Endodermal cell (in vitro differentiated cells): ENCODE data around the gene TMEM40. TPM values are rescaled to one million over a fixed set of nuclear protein-coding genes. Genes with fewer than 3 reads are reported as not detected.
"Not testable (repeated sequence)": the region's sequence is repeated elsewhere in the genome, so short reads cannot be mapped to it uniquely, and the experiment has no call there.

Experiments
- DNase-seq: peaks from one replicate; pipeline ENCODE4 v3.0.0-alpha.2; 2017
- H3K27ac ChIP-seq: 2 replicates; pipeline ENCODE4 v1.5.1; 2013; ENCODE audit warnings: mild to moderate bottlenecking, low read depth, low read length, moderate library complexity
- H3K27me3 ChIP-seq: 2 replicates; pipeline ENCODE4 v1.6.1; 2013; ENCODE audit warnings: mild to moderate bottlenecking, low read length, moderate library complexity; ENCODE audit not compliant: insufficient read depth, control insufficient read depth, poor library complexity, severe bottlenecking
- H3K36me3 ChIP-seq: 2 replicates; pipeline ENCODE4 v1.7.0; 2013; ENCODE audit warnings: mild to moderate bottlenecking, low read length, moderate library complexity; ENCODE audit not compliant: control insufficient read depth, insufficient read depth
- H3K4me1 ChIP-seq: one replicate; pipeline ENCODE4 v1.7.0; 2013; ENCODE audit warnings: low read length; ENCODE audit not compliant: control insufficient read depth, insufficient read depth
- H3K4me3 ChIP-seq: 2 replicates; pipeline ENCODE4 v1.5.1; 2013; ENCODE audit warnings: mild to moderate bottlenecking, low read length, moderate library complexity
- H3K9ac ChIP-seq: 2 replicates; pipeline ENCODE4 v1.6.1; 2013; ENCODE audit warnings: mild to moderate bottlenecking, low read length, moderate library complexity; ENCODE audit not compliant: poor library complexity, severe bottlenecking; ENCODE audit errors: extremely low read depth
- H3K9me3 ChIP-seq: 2 replicates; pipeline ENCODE4 v1.6.1; 2013; ENCODE audit warnings: mild to moderate bottlenecking, low read length, moderate library complexity; ENCODE audit not compliant: control insufficient read depth
- H3K27ac Mint-ChIP-seq: 2 replicates; pipeline ENCODE4 v1.8.0; 2020; ENCODE audit warnings: mixed read lengths
- H3K27me3 Mint-ChIP-seq: 2 replicates; pipeline ENCODE4 v1.8.0; 2021; ENCODE audit warnings: mild to moderate bottlenecking, mixed read lengths; ENCODE audit not compliant: insufficient read depth
- H3K36me3 Mint-ChIP-seq: 2 replicates; pipeline ENCODE4 v1.8.0; 2020; ENCODE audit warnings: low read depth, mixed read lengths
- H3K4me1 Mint-ChIP-seq: 2 replicates; pipeline ENCODE4 v1.8.0; 2020; ENCODE audit warnings: mixed read lengths
- H3K4me3 Mint-ChIP-seq: 2 replicates; pipeline ENCODE4 v1.8.0; 2020; ENCODE audit warnings: mild to moderate bottlenecking, moderate library complexity, mixed read lengths
- H3K9me3 Mint-ChIP-seq: 2 replicates; pipeline ENCODE4 v1.8.0; 2020; ENCODE audit warnings: mild to moderate bottlenecking, mixed read lengths
- CTCF ChIP-seq: fragments of 200-600 bp; sonication (generic); conservative IDR thresholded peaks from 2 replicates; pipeline ENCODE4 v1.5.0; 2021; ENCODE audit warnings: antibody characterized with exemption, mild to moderate bottlenecking
- WGBS, 2 experiments: methylation state at CpG; one replicate each; pipeline versions ENCODE4 v1.1.5 to v1.1.7; 2013; ENCODE audit warnings: missing lambda C conversion rate in 2 of 2, mixed read lengths in 1 of 2; ENCODE audit not compliant: insufficient coverage in 1 of 2, insufficient read length in 1 of 2; 5-methylcytosine and 5-hydroxymethylcytosine counted together
- total RNA-seq, 2 donors: library from RNA; stranded (reverse); fragmentation: NEBNext Ultra II Directional in 1 of 2; extraction: Animal tissue kit (Norgen Biotek cat#: 25700) in 1 of 2; gene quantifications; 2 replicates in 1 of 2; 3 replicates in 1 of 2; pipeline ENCODE4 v1.2.1, GENCODE V29; 2021

TMEM40 gene
- total RNA-seq, 2 donors from 2014 or later: not detected

GRCh38 chr3:12705981-12706380 is 53.1 kb downstream of the TMEM40 start:
- H3K36me3 ChIP-seq: no peaks in the 10 kb centered on the region
- no peaks in the 10 kb centered on the region for H3K4me1 ChIP-seq
- Mint-ChIP-seq H3K4me1 (peaks cover 4% of the 10 kb centered on the region), H3K4me3 (no peak overlapping the region), H3K27me3 (peaks cover 3% of the 10 kb centered on the region), H3K9me3 (no peaks in the 10 kb centered on the region), H3K27ac (no peak overlapping the region), H3K36me3 (no peaks in the 10 kb centered on the region)
- WGBS, 2 experiments: 80 to 85% methylated on average over 1 of the region's 1 CpG
- H3K27me3 ChIP-seq: no peaks in the 10 kb centered on the region
- DNase-seq: no peak
- H3K27ac ChIP-seq: no peak overlapping the region
- no peaks in the 10 kb centered on the region for H3K9me3 ChIP-seq
- no peak for TF ChIP-seq CTCF
- H3K9ac ChIP-seq: no peak overlapping the region
- H3K4me3 ChIP-seq: no peak overlapping the region

- Mint-ChIP-seq H3K27me3 (peaks cover 3% of the 10 kb centered on the region), H3K4me1 (peaks cover 4% of the 10 kb centered on the region), H3K27ac (no peak overlapping the region), H3K9me3 (no peaks in the 10 kb centered on the region), H3K36me3 (no peaks in the 10 kb centered on the region), H3K4me3 (no peak overlapping the region)
- 91 to 98% methylated on average over 6 of the region's 6 CpGs for WGBS, 2 experiments
- no peak for TF ChIP-seq CTCF
- no peaks in the 10 kb centered on the region for H3K36me3 ChIP-seq
- H3K27me3 ChIP-seq: no peaks in the 10 kb centered on the region
- H3K27ac ChIP-seq: no peak overlapping the region
- DNase-seq: no peak
- no peaks in the 10 kb centered on the region for H3K4me1 ChIP-seq
- H3K9ac ChIP-seq: no peak overlapping the region
- no peaks in the 10 kb centered on the region for H3K9me3 ChIP-seq
- no peak overlapping the region for H3K4me3 ChIP-seq
Observed at GRCh38 chr3:12705374-12705926, 53.6 kb downstream of the TMEM40 start.

- TF ChIP-seq CTCF: no peak
- Mint-ChIP-seq H3K4me3 (no peak overlapping the region), H3K36me3 (no peaks in the 10 kb centered on the region), H3K9me3 (no peaks in the 10 kb centered on the region), H3K27me3 (peaks cover 3% of the 10 kb centered on the region), H3K4me1 (peaks cover 6% of the 10 kb centered on the region), H3K27ac (no peak overlapping the region)
- no peak overlapping the region for H3K27ac ChIP-seq
- no peaks in the 10 kb centered on the region for H3K27me3 ChIP-seq
- H3K9ac ChIP-seq: no peak overlapping the region
- WGBS, 2 experiments: 92 to 93% methylated on average over 3 of the region's 3 CpGs
- no peaks in the 10 kb centered on the region for H3K36me3 ChIP-seq
- no peaks in the 10 kb centered on the region for H3K9me3 ChIP-seq
- DNase-seq: no peak
- no peak overlapping the region for H3K4me3 ChIP-seq
- no peaks in the 10 kb centered on the region for H3K4me1 ChIP-seq
Observed at GRCh38 chr3:12702501-12702900, 56.6 kb downstream of the TMEM40 start.

GRCh38 chr3:12701601-12702000 is 57.5 kb downstream of the TMEM40 start:
- not testable (repeated sequence) for H3K4me1 Mint-ChIP-seq, H3K9me3 Mint-ChIP-seq, H3K27me3 Mint-ChIP-seq, H3K27me3 ChIP-seq, DNase-seq, H3K4me3 ChIP-seq, H3K27ac ChIP-seq, H3K9me3 ChIP-seq, H3K4me1 ChIP-seq, H3K27ac Mint-ChIP-seq, H3K36me3 Mint-ChIP-seq, H3K36me3 ChIP-seq, H3K4me3 Mint-ChIP-seq, H3K9ac ChIP-seq
- WGBS, 2 experiments: 96 to 97% methylated on average over 4 to 10 of the region's 10 CpGs
